Endodermal cell (in vitro differentiated cells): ENCODE results near the gene PLAC1. TPM values are rescaled to one million over a fixed set of nuclear protein-coding genes. Genes with fewer than 3 reads are reported as not detected.

Experiments used
- DNase-seq: peaks from one replicate; pipeline ENCODE4 v3.0.0-alpha.2; 2017
- H3K27ac ChIP-seq: 2 replicates; pipeline ENCODE4 v1.5.1; 2013; ENCODE audit warnings: mild to moderate bottlenecking, low read depth, low read length, moderate library complexity
- H3K27me3 ChIP-seq: 2 replicates; pipeline ENCODE4 v1.6.1; 2013; ENCODE audit warnings: mild to moderate bottlenecking, low read length, moderate library complexity; ENCODE audit not compliant: insufficient read depth, control insufficient read depth, poor library complexity, severe bottlenecking
- H3K36me3 ChIP-seq: 2 replicates; pipeline ENCODE4 v1.7.0; 2013; ENCODE audit warnings: mild to moderate bottlenecking, low read length, moderate library complexity; ENCODE audit not compliant: control insufficient read depth, insufficient read depth
- H3K4me1 ChIP-seq: one replicate; pipeline ENCODE4 v1.7.0; 2013; ENCODE audit warnings: low read length; ENCODE audit not compliant: control insufficient read depth, insufficient read depth
- H3K4me3 ChIP-seq: 2 replicates; pipeline ENCODE4 v1.5.1; 2013; ENCODE audit warnings: mild to moderate bottlenecking, low read length, moderate library complexity
- H3K9ac ChIP-seq: 2 replicates; pipeline ENCODE4 v1.6.1; 2013; ENCODE audit warnings: mild to moderate bottlenecking, low read length, moderate library complexity; ENCODE audit not compliant: poor library complexity, severe bottlenecking; ENCODE audit errors: extremely low read depth
- H3K9me3 ChIP-seq: 2 replicates; pipeline ENCODE4 v1.6.1; 2013; ENCODE audit warnings: mild to moderate bottlenecking, low read length, moderate library complexity; ENCODE audit not compliant: control insufficient read depth
- H3K27ac Mint-ChIP-seq: 2 replicates; pipeline ENCODE4 v1.8.0; 2020; ENCODE audit warnings: mixed read lengths
- H3K27me3 Mint-ChIP-seq: 2 replicates; pipeline ENCODE4 v1.8.0; 2021; ENCODE audit warnings: mild to moderate bottlenecking, mixed read lengths; ENCODE audit not compliant: insufficient read depth
- H3K36me3 Mint-ChIP-seq: 2 replicates; pipeline ENCODE4 v1.8.0; 2020; ENCODE audit warnings: low read depth, mixed read lengths
- H3K4me1 Mint-ChIP-seq: 2 replicates; pipeline ENCODE4 v1.8.0; 2020; ENCODE audit warnings: mixed read lengths
- H3K4me3 Mint-ChIP-seq: 2 replicates; pipeline ENCODE4 v1.8.0; 2020; ENCODE audit warnings: mild to moderate bottlenecking, moderate library complexity, mixed read lengths
- H3K9me3 Mint-ChIP-seq: 2 replicates; pipeline ENCODE4 v1.8.0; 2020; ENCODE audit warnings: mild to moderate bottlenecking, mixed read lengths
- CTCF ChIP-seq: fragments of 200-600 bp; sonication (generic); conservative IDR thresholded peaks from 2 replicates; pipeline ENCODE4 v1.5.0; 2021; ENCODE audit warnings: antibody characterized with exemption, mild to moderate bottlenecking
- WGBS, 2 experiments: methylation state at CpG; one replicate each; pipeline versions ENCODE4 v1.1.5 to v1.1.7; 2013; ENCODE audit warnings: missing lambda C conversion rate in 2 of 2, mixed read lengths in 1 of 2; ENCODE audit not compliant: insufficient coverage in 1 of 2, insufficient read length in 1 of 2; 5-methylcytosine and 5-hydroxymethylcytosine counted together
- total RNA-seq, 2 donors: library from RNA; stranded (reverse); fragmentation: NEBNext Ultra II Directional in 1 of 2; extraction: Animal tissue kit (Norgen Biotek cat#: 25700) in 1 of 2; gene quantifications; 2 replicates in 1 of 2; 3 replicates in 1 of 2; pipeline ENCODE4 v1.2.1, GENCODE V29; 2021

The PLAC1 gene
- total RNA-seq, 2 donors from 2014 or later, result not detected

GRCh38 chrX:134545510-134545909 lies 112.8 kb downstream of the PLAC1 start:
- Histone ChIP-seq H3K27me3 (peaks cover 9% of the 10 kb centered on the region), H3K27ac (no peak overlapping the region), H3K4me3 (no peak overlapping the region), H3K9me3 (no peaks in the 10 kb centered on the region), H3K36me3 (no peaks in the 10 kb centered on the region), H3K4me1 (no peaks in the 10 kb centered on the region), H3K9ac (no peak overlapping the region)
- peak overlapping the region; percentile 67 for H3K4me3 Mint-ChIP-seq
- H3K27ac Mint-ChIP-seq, result no peak overlapping the region
- TF ChIP-seq CTCF, result no peak
- DNase-seq, result peak; percentile 60
- peaks cover 51% of the 10 kb centered on the region for H3K27me3 Mint-ChIP-seq
- H3K9me3 Mint-ChIP-seq, result peaks cover 56% of the 10 kb centered on the region
- peaks cover 20% of the 10 kb centered on the region for H3K4me1 Mint-ChIP-seq
- H3K36me3 Mint-ChIP-seq, result no peaks in the 10 kb centered on the region
- 93% methylated on average over 19 of the region's 20 CpGs; no CpG with 5 or more reads in 1 of the 2 experiments for WGBS, 2 experiments

DNA sequence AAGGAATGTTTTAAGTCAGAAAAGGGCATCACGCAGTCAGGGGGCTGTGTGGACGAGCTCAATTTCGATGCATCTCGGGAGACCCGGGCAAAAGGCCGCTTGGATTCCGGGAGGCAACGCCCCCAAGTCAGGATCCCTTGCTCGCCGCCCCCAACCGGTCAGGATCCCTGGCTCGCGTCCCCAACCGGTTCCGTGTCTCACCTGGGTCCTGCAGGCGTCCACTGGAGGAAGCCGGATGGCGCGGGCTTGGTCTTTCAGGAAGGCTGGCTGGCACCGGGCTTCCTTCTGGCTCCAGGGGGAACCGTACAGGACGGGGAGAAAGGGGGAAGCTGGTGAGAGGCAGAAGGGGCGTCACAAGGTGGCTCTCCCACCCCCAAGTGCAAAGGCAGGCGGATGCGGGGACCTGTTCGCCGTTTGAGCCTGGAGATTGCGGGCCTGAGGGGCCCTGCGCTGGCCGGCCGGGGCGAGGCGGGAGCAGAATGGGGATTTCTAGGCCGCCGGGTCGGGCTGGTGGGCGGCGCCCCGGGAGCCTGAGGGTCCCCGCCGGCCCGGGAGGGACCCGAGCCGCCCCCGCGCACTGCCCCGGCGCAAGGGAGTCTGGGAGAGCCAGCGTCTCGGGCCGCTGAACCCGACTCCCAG lies 113.6 kb downstream of the PLAC1 start:
- peak; percentile 76 for DNase-seq
- no peak overlapping the region for H3K9ac ChIP-seq
- no peaks in the 10 kb centered on the region for H3K36me3 Mint-ChIP-seq
- no peak overlapping the region for H3K27ac ChIP-seq
- H3K4me3 Mint-ChIP-seq, result peak overlapping the region; percentile 67
- H3K27me3 Mint-ChIP-seq, result peaks cover 43% of the 10 kb centered on the region
- no peaks in the 10 kb centered on the region for H3K9me3 ChIP-seq
- H3K9me3 Mint-ChIP-seq, result peaks cover 49% of the 10 kb centered on the region
- WGBS, 2 experiments, result 48 to 54% methylated on average over 8 to 51 of the region's 52 CpGs
- peak overlapping the region; percentile 49 for H3K4me3 ChIP-seq
- TF ChIP-seq CTCF, result no peak
- no peaks in the 10 kb centered on the region for H3K36me3 ChIP-seq
- peaks cover 20% of the 10 kb centered on the region for H3K4me1 Mint-ChIP-seq
- H3K27me3 ChIP-seq, result peaks cover under 1% of the 10 kb centered on the region
- H3K27ac Mint-ChIP-seq, result no peak overlapping the region
- no peaks in the 10 kb centered on the region for H3K4me1 ChIP-seq

DNA sequence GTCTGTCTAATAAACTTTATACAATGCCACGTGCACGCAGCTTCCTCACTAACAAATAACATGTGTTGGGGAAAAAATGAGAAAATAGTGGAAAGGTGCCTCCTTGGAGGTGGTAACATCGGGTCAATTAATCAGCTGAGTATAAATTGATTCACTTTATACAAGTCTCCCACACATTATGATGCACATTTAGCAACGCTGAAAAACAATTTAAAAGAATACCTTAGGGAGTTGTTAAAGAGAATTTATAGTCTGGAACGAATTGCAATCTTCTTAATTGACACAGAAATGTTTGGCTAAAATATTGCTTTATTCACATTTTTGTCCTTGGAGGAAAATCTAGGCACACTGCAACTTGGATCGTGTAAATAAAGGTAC lies 114.1 kb downstream of the PLAC1 start:
- Mint-ChIP-seq H3K4me1 (peaks cover 20% of the 10 kb centered on the region), H3K27me3 (peaks cover 43% of the 10 kb centered on the region), H3K27ac (no peak overlapping the region), H3K9me3 (peaks cover 53% of the 10 kb centered on the region), H3K36me3 (no peaks in the 10 kb centered on the region), H3K4me3 (peak overlapping the region; percentile 67)
- Histone ChIP-seq H3K9ac (no peak overlapping the region), H3K27me3 (no peaks in the 10 kb centered on the region), H3K4me3 (peak overlapping the region; percentile 49), H3K27ac (no peak overlapping the region), H3K4me1 (no peaks in the 10 kb centered on the region), H3K36me3 (no peaks in the 10 kb centered on the region), H3K9me3 (no peaks in the 10 kb centered on the region)
- DNase-seq, result no peak
- no peak for TF ChIP-seq CTCF
- 57% methylated on average over 2 of the region's 6 CpGs; no CpG with 5 or more reads in 1 of the 2 experiments for WGBS, 2 experiments
